Natural killer cell (primary cell): ENCODE measurements around the gene CTIF. TPM values are rescaled to one million over a fixed set of nuclear protein-coding genes. Genes with fewer than 3 reads are reported as not detected.

ENCODE experiments used
- ATAC-seq, 3 donors: fragments of 150-1000 bp in 2 of 3; fragments of 200-7000 bp in 1 of 3; cut with Tn5 transposase; 1 replicate in 1 of 3; 2 replicates in 2 of 3; pipeline ENCODE4 v1.10.0; 2021; ENCODE audit warnings: mild to moderate bottlenecking in 2 of 3, moderate library complexity in 2 of 3
- DNase-seq, 2 donors: peaks; one replicate each; pipeline versions ENCODE4 v3.0.0 to v3.0.0-alpha.2; 2013 to 2021; ENCODE audit warnings: mixed read lengths in 1 of 2
- H3K27ac ChIP-seq: one replicate; pipeline ENCODE4 v1.5.1; 2013; ENCODE audit warnings: mild to moderate bottlenecking, low read length
- H3K27me3 ChIP-seq: one replicate; pipeline ENCODE4 v1.6.1; 2013; ENCODE audit warnings: low read length; ENCODE audit not compliant: control insufficient read depth, insufficient read depth
- H3K36me3 ChIP-seq: one replicate; pipeline ENCODE4 v1.6.1; 2013; ENCODE audit warnings: low read length; ENCODE audit not compliant: control insufficient read depth, insufficient read depth
- H3K4me1 ChIP-seq: one replicate; pipeline ENCODE4 v1.6.1; 2013; ENCODE audit warnings: low read length; ENCODE audit not compliant: control insufficient read depth, insufficient read depth
- H3K4me3 ChIP-seq: one replicate; pipeline ENCODE4 v1.5.1; 2013; ENCODE audit warnings: low read length
- H3K9me3 ChIP-seq: one replicate; pipeline ENCODE4 v1.6.1; 2013; ENCODE audit warnings: low read length; ENCODE audit not compliant: control insufficient read depth, insufficient read depth
- H3K27ac Mint-ChIP-seq, 2 donors: one replicate each; pipeline ENCODE4 v1.8.0; 2022; ENCODE audit warnings: mild to moderate bottlenecking in 2 of 2, mixed read lengths in 2 of 2, moderate library complexity in 1 of 2
- H3K27me3 Mint-ChIP-seq, 2 donors: one replicate each; pipeline ENCODE4 v1.8.0; 2022; ENCODE audit warnings: low read depth in 2 of 2, mixed read lengths in 2 of 2
- H3K36me3 Mint-ChIP-seq: one replicate; pipeline ENCODE4 v1.8.0; 2022; ENCODE audit warnings: mixed read lengths
- H3K4me1 Mint-ChIP-seq, 2 donors: one replicate each; pipeline ENCODE4 v1.8.0; 2022; ENCODE audit warnings: mixed read lengths in 2 of 2
- H3K4me3 Mint-ChIP-seq: one replicate; pipeline ENCODE4 v1.8.0; 2022; ENCODE audit warnings: mild to moderate bottlenecking, moderate library complexity, mixed read lengths
- H3K9me3 Mint-ChIP-seq, 2 donors: one replicate each; pipeline ENCODE4 v1.8.0; 2022; ENCODE audit warnings: mixed read lengths in 2 of 2
- WGBS: methylation state at CpG from one replicate; pipeline ENCODE4 v1.1.7; 2013; ENCODE audit warnings: missing lambda C conversion rate; ENCODE audit not compliant: insufficient coverage; 5-methylcytosine and 5-hydroxymethylcytosine counted together
- intact Hi-C: fragments of 100-400 bp; cut with micrococcal nuclease; formaldehyde crosslinking; loops from one replicate; pipeline ENCODE4 v1.14.2; 2022
- total RNA-seq, 4 donors: library from RNA; stranded (reverse); fragments of 120-200 nt in 1 of 4; gene quantifications; one replicate each; pipeline versions ENCODE4 v1.2.3 to v1.2.4, GENCODE V29; 2013 to 2022
- TF ChIP-seq, protein P1 (sequence below): fragments of 200-600 bp; IDR thresholded peaks from one replicate; pipeline ENCODE4 v1.8.0; 2022; ENCODE audit warnings: antibody characterized with exemption

CTIF gene
- total RNA-seq, 3 donors from 2014 or later (not counting 1 experiment from before 2014, with no cell fraction given) = 6.9 to 10.2 (median 8.2) TPM

GRCh38 chr18:48570313-48570712 is 31.5 kb downstream of the CTIF start:
- Histone ChIP-seq H3K27ac (no peak overlapping the region), H3K27me3 (no peaks in the 10 kb centered on the region), H3K36me3 (no peaks in the 10 kb centered on the region), H3K9me3 (no peaks in the 10 kb centered on the region), H3K4me1 (no peaks in the 10 kb centered on the region), H3K4me3 (no peak overlapping the region)
- no peak for DNase-seq
- TF ChIP-seq, protein P1, sequence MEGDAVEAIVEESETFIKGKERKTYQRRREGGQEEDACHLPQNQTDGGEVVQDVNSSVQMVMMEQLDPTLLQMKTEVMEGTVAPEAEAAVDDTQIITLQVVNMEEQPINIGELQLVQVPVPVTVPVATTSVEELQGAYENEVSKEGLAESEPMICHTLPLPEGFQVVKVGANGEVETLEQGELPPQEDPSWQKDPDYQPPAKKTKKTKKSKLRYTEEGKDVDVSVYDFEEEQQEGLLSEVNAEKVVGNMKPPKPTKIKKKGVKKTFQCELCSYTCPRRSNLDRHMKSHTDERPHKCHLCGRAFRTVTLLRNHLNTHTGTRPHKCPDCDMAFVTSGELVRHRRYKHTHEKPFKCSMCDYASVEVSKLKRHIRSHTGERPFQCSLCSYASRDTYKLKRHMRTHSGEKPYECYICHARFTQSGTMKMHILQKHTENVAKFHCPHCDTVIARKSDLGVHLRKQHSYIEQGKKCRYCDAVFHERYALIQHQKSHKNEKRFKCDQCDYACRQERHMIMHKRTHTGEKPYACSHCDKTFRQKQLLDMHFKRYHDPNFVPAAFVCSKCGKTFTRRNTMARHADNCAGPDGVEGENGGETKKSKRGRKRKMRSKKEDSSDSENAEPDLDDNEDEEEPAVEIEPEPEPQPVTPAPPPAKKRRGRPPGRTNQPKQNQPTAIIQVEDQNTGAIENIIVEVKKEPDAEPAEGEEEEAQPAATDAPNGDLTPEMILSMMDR = no peak
- Mint-ChIP-seq H3K27ac (no peak overlapping the region), H3K4me1 (peaks cover 0 to 5% of the 10 kb centered on the region in 2 donors), H3K4me3 (no peak overlapping the region), H3K9me3 (no peaks in the 10 kb centered on the region), H3K36me3 (no peaks in the 10 kb centered on the region), H3K27me3 (no peaks in the 10 kb centered on the region)
- ATAC-seq = peak in 1 of 3 donors; percentile 37
- intact Hi-C loops = no loop called here
- WGBS = 92% methylated on average over 6 of the region's 6 CpGs

DNA sequence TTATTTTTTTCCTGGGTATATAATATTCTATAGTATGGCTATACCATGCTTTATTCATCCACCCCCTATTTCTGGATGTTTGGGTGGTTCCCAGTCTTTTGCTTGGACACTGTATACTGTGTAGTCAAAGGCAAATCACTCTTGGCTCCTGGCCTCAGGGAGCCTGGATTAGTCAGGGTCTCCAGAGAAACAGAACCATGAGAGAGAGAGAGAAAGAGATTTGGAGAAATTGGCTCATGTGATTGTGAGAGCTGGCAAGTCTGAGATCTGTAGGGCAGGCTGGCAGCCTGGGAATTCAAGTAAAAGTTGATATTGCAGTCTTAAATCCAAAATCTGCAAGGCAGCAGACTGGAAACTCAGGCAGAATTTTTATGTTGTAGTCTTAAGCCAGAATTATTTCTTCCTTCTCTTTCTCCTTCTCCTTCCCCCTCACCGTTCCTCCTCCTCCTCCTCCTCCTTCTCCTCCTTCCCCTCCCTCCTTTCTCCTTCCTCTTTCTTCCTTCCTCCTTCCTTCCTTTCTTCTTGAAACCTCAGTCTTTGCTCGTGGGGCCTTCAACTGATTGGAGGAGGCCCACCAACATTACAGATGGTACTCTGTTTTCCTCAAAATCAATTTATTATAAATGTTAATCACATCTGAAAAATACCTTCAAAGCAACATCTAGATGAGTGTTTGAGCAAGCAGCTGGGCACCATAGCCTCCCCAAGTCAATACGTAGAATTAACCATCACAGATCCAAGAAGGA is 33.0 kb downstream of the CTIF start:
- WGBS = 59% methylated on average over 3 of the region's 3 CpGs
- no peaks in the 10 kb centered on the region for H3K4me1 Mint-ChIP-seq
- no peak for ATAC-seq

GRCh38 chr18:48572402-48573126 is 33.7 kb downstream of the CTIF start:
- 74% methylated on average over 8 of the region's 10 CpGs for WGBS

More for the DNA sequence above, 33.0 kb downstream of the CTIF start:
- TF ChIP-seq, protein P1 = no peak
- Histone ChIP-seq H3K36me3 (no peaks in the 10 kb centered on the region), H3K27me3 (no peaks in the 10 kb centered on the region), H3K4me1 (no peaks in the 10 kb centered on the region), H3K4me3 (no peak overlapping the region), H3K27ac (no peak overlapping the region), H3K9me3 (no peaks in the 10 kb centered on the region)
- no peak for DNase-seq
- H3K27ac Mint-ChIP-seq = no peak overlapping the region
- no peaks in the 10 kb centered on the region for H3K9me3 Mint-ChIP-seq
- H3K36me3 Mint-ChIP-seq = no peaks in the 10 kb centered on the region
- no peak overlapping the region for H3K4me3 Mint-ChIP-seq
- intact Hi-C loops = no loop called here
- H3K27me3 Mint-ChIP-seq = no peaks in the 10 kb centered on the region

More at GRCh38 chr18:48572402-48573126, 33.7 kb downstream of the CTIF start:
- TF ChIP-seq, protein P1 = no peak
- no peaks in the 10 kb centered on the region for H3K4me1 Mint-ChIP-seq
- DNase-seq (no peak), ATAC-seq (no peak)
- Histone ChIP-seq H3K27ac (no peak overlapping the region), H3K4me3 (no peak overlapping the region), H3K4me1 (no peaks in the 10 kb centered on the region), H3K27me3 (no peaks in the 10 kb centered on the region), H3K9me3 (no peaks in the 10 kb centered on the region), H3K36me3 (no peaks in the 10 kb centered on the region)
- no peaks in the 10 kb centered on the region for H3K9me3 Mint-ChIP-seq
- intact Hi-C loops = no loop called here
- no peaks in the 10 kb centered on the region for H3K27me3 Mint-ChIP-seq
- no peak overlapping the region for H3K4me3 Mint-ChIP-seq
- no peak overlapping the region for H3K27ac Mint-ChIP-seq
- H3K36me3 Mint-ChIP-seq = no peaks in the 10 kb centered on the region
